CD4-positive, alpha-beta memory T cell (primary cell): ENCODE results near the gene RBM26. TPM values are rescaled to one million over a fixed set of nuclear protein-coding genes. Genes with fewer than 3 reads are reported as not detected.

ENCODE experiments used
- CTCF ChIA-PET: fragments of 350-600 bp; sonication (Branson Sonifier 250); formaldehyde crosslinking; loops from one replicate; lab custom pipeline; 2021; ENCODE audit warnings: inconsistent platforms; ENCODE audit not compliant: partially characterized antibody; lab: Charles Lee
- POLR2A ChIA-PET: fragments of 350-600 bp; sonication (Branson Sonifier 250); formaldehyde crosslinking; loops from one replicate; lab custom pipeline; 2021; ENCODE audit not compliant: partially characterized antibody; lab: Charles Lee
- DNase-seq, 5 donors: peaks; one replicate each; pipeline versions ENCODE4 v3.0.0 to v3.0.0-alpha.2; 2020 to 2022; ENCODE audit warnings: mixed read lengths in 1 of 5
- H3K27ac ChIP-seq: one replicate; pipeline ENCODE4 v1.7.0; 2013; ENCODE audit warnings: low read depth, low read length
- H3K27me3 ChIP-seq: 2 replicates; pipeline ENCODE4 v1.7.0; 2013; ENCODE audit warnings: mild to moderate bottlenecking, low read length, moderate library complexity; ENCODE audit not compliant: insufficient read depth
- H3K36me3 ChIP-seq: 2 replicates; pipeline ENCODE4 v1.7.0; 2013; ENCODE audit warnings: mild to moderate bottlenecking, low read length, moderate library complexity; ENCODE audit not compliant: insufficient read depth
- H3K4me1 ChIP-seq: 2 replicates; pipeline ENCODE4 v1.7.0; 2013; ENCODE audit warnings: mild to moderate bottlenecking, low read length, moderate library complexity; ENCODE audit not compliant: insufficient read depth
- H3K4me3 ChIP-seq, 2 donors: one replicate each; pipeline ENCODE4 v1.7.0; 2013; ENCODE audit warnings: low read length in 2 of 2, mild to moderate bottlenecking in 1 of 2
- H3K9me3 ChIP-seq, 2 donors: one replicate each; pipeline ENCODE4 v1.7.0; 2013; ENCODE audit warnings: low read length in 2 of 2, control low read depth in 1 of 2; ENCODE audit not compliant: control insufficient read depth in 1 of 2
- H3K27ac Mint-ChIP-seq, 7 donors: one replicate each; pipeline ENCODE4 v1.8.0; 2020 to 2021; ENCODE audit warnings: mixed read lengths in 7 of 7, mild to moderate bottlenecking in 6 of 7, inconsistent platforms in 3 of 7, moderate library complexity in 3 of 7
- H3K27me3 Mint-ChIP-seq, 2 donors: one replicate each; pipeline ENCODE4 v1.8.0; 2020 to 2021; ENCODE audit warnings: mixed read lengths in 2 of 2
- H3K36me3 Mint-ChIP-seq, 2 donors: one replicate each; pipeline ENCODE4 v1.8.0; 2020 to 2021; ENCODE audit warnings: mixed read lengths in 2 of 2, inconsistent platforms in 1 of 2, mild to moderate bottlenecking in 1 of 2
- H3K4me1 Mint-ChIP-seq, 4 donors: one replicate each; pipeline ENCODE4 v1.8.0; 2020 to 2021; ENCODE audit warnings: mixed read lengths in 4 of 4, mild to moderate bottlenecking in 1 of 4
- H3K4me3 Mint-ChIP-seq, 8 donors: one replicate each; pipeline ENCODE4 v1.8.0; 2020 to 2021; ENCODE audit warnings: mixed read lengths in 8 of 8, mild to moderate bottlenecking in 7 of 8, moderate library complexity in 6 of 8, inconsistent platforms in 3 of 8
- H3K9me3 Mint-ChIP-seq, 8 donors: one replicate each; pipeline ENCODE4 v1.8.0; 2020 to 2021; ENCODE audit warnings: mixed read lengths in 8 of 8, mild to moderate bottlenecking in 5 of 8, inconsistent platforms in 3 of 8, moderate library complexity in 1 of 8
- intact Hi-C: fragments of 100-400 bp; cut with micrococcal nuclease; formaldehyde crosslinking; loops from one replicate; pipeline ENCODE4 v1.15.1; 2023
- polyA plus RNA-seq, 2 donors: library from polyadenylated mRNA; unstranded; fragments of 300-500 nt; fragmentation: Illumina TruSeq; gene quantifications; one replicate each; pipeline ENCODE4 v1.2.3, GENCODE V29; 2021
- total RNA-seq, 2 experiments: library from RNA; stranded (reverse); gene quantifications; one replicate each; pipeline ENCODE4 v1.2.3, GENCODE V29; 2021

The RBM26 gene
- total and polyA plus RNA-seq, 4 experiments from 2014 or later = 9.5 to 96.3 (median 55.0) TPM

GRCh38 chr13:79427265-79427664, 21.2 kb upstream of the RBM26 start:
- Histone ChIP-seq H3K9me3 (no peaks in the 10 kb centered on the region), H3K27me3 (no peaks in the 10 kb centered on the region), H3K27ac (no peak overlapping the region), H3K4me1 (no peaks in the 10 kb centered on the region), H3K4me3 (no peak overlapping the region), H3K36me3 (no peaks in the 10 kb centered on the region)
- H3K9me3 Mint-ChIP-seq = no peaks in the 10 kb centered on the region
- no peak overlapping the region for H3K27ac Mint-ChIP-seq
- ChIA-PET POLR2A (no interaction called here), CTCF (interaction anchor here (1.1 to 2.4 kb wide), 2 partner anchors 114 to 116 kb away, joined by 7 to 9 read pairs; no protein-coding TSS in a partner anchor)
- H3K4me3 Mint-ChIP-seq = no peak overlapping the region
- H3K4me1 Mint-ChIP-seq = peaks cover 0 to 2% (median under 1%) of the 10 kb centered on the region in 4 donors
- no peaks in the 10 kb centered on the region for H3K36me3 Mint-ChIP-seq
- DNase-seq = no peak
- intact Hi-C loops = no loop called here
- H3K27me3 Mint-ChIP-seq = no peaks in the 10 kb centered on the region

GRCh38 chr13:79423801-79424642, 18.0 kb upstream of the RBM26 start:
- Mint-ChIP-seq H3K36me3 (no peaks in the 10 kb centered on the region), H3K4me1 (peaks cover 0 to 2% (median under 1%) of the 10 kb centered on the region in 4 donors), H3K9me3 (no peaks in the 10 kb centered on the region), H3K27ac (no peak overlapping the region), H3K27me3 (no peaks in the 10 kb centered on the region), H3K4me3 (no peak overlapping the region)
- Histone ChIP-seq H3K27me3 (no peaks in the 10 kb centered on the region), H3K9me3 (no peaks in the 10 kb centered on the region), H3K27ac (no peak overlapping the region), H3K4me3 (no peak overlapping the region), H3K36me3 (no peaks in the 10 kb centered on the region), H3K4me1 (no peaks in the 10 kb centered on the region)
- DNase-seq = peak in 4 of 5 donors; percentile 37 to 44 (median 44)
- ChIA-PET CTCF (interaction anchor here (0.8 to 4.9 kb wide), 37 partner anchors 8 to 142 kb away, joined by 3 to 266 read pairs (median 6); partner anchors contain the start of genes NDFIP2 and RBM26), POLR2A (interaction anchor here (0.7 to 2.0 kb wide), 4 partner anchors 18 to 123 kb away, joined by 3 to 10 read pairs (median 5); partner anchors contain the start of gene RBM26)
- intact Hi-C loops = loop anchor here (1.0 to 2.0 kb wide), 3 partner anchors 27 to 117 kb away; no protein-coding TSS in a partner anchor

GRCh38 chr13:79423340-79423739, 17.3 kb upstream of the RBM26 start:
- no peaks in the 10 kb centered on the region for H3K36me3 Mint-ChIP-seq
- no peaks in the 10 kb centered on the region for H3K9me3 ChIP-seq
- H3K36me3 ChIP-seq = no peaks in the 10 kb centered on the region
- H3K4me1 Mint-ChIP-seq = peaks cover 0 to 2% (median under 1%) of the 10 kb centered on the region in 4 donors
- no peaks in the 10 kb centered on the region for H3K4me1 ChIP-seq
- ChIA-PET CTCF (interaction anchor here (0.8 to 4.9 kb wide), 24 partner anchors 10 to 143 kb away, joined by 3 to 266 read pairs (median 8); partner anchors contain the start of gene NDFIP2), POLR2A (no interaction called here)
- no peaks in the 10 kb centered on the region for H3K27me3 Mint-ChIP-seq
- no peak for DNase-seq
- no peak overlapping the region for H3K27ac ChIP-seq
- H3K27me3 ChIP-seq = no peaks in the 10 kb centered on the region
- H3K27ac Mint-ChIP-seq = no peak overlapping the region
- H3K4me3 ChIP-seq = no peak overlapping the region
- H3K4me3 Mint-ChIP-seq = no peak overlapping the region
- H3K9me3 Mint-ChIP-seq = no peaks in the 10 kb centered on the region
- intact Hi-C loops = no loop called here

- DNase-seq = no peak
- no peaks in the 10 kb centered on the region for H3K9me3 Mint-ChIP-seq
- no peak overlapping the region for H3K27ac Mint-ChIP-seq
- H3K4me3 ChIP-seq = no peak overlapping the region
- H3K36me3 Mint-ChIP-seq = peaks cover 0 to 2% of the 10 kb centered on the region in 2 donors
- H3K36me3 ChIP-seq = no peaks in the 10 kb centered on the region
- ChIA-PET POLR2A (no interaction called here), CTCF (interaction anchor here (1.8 to 2.6 kb wide), 3 partner anchors 28 to 124 kb away, joined by 6 to 12 read pairs (median 9); no protein-coding TSS in a partner anchor)
- no peaks in the 10 kb centered on the region for H3K9me3 ChIP-seq
- H3K27me3 ChIP-seq = no peaks in the 10 kb centered on the region
- intact Hi-C loops = no loop called here
- H3K4me1 Mint-ChIP-seq = peaks cover 0 to 2% (median under 1%) of the 10 kb centered on the region in 4 donors
- H3K27me3 Mint-ChIP-seq = no peaks in the 10 kb centered on the region
- no peaks in the 10 kb centered on the region for H3K4me1 ChIP-seq
- no peak overlapping the region for H3K4me3 Mint-ChIP-seq
- no peak overlapping the region for H3K27ac ChIP-seq
Observed at GRCh38 chr13:79419365-79419764, 13.3 kb upstream of the RBM26 start.

GRCh38 chr13:79417741-79418140, 11.7 kb upstream of the RBM26 start:
- ChIA-PET POLR2A (no interaction called here), CTCF (no interaction called here)
- no peak overlapping the region for H3K27ac ChIP-seq
- no peak for DNase-seq
- H3K36me3 ChIP-seq = no peaks in the 10 kb centered on the region
- no peak overlapping the region for H3K4me3 ChIP-seq
- Mint-ChIP-seq H3K4me3 (no peak overlapping the region), H3K4me1 (no peaks in the 10 kb centered on the region), H3K27ac (no peak overlapping the region), H3K9me3 (no peaks in the 10 kb centered on the region), H3K36me3 (peaks cover 2 to 4% of the 10 kb centered on the region in 2 donors), H3K27me3 (no peaks in the 10 kb centered on the region)
- H3K4me1 ChIP-seq = no peaks in the 10 kb centered on the region
- no peaks in the 10 kb centered on the region for H3K9me3 ChIP-seq
- intact Hi-C loops = no loop called here
- no peaks in the 10 kb centered on the region for H3K27me3 ChIP-seq

- ChIA-PET CTCF (interaction anchor here (1.6 kb wide), 1 partner anchor 10 kb away, joined by 7 read pairs; no protein-coding TSS in a partner anchor), POLR2A (no interaction called here)
- H3K36me3 ChIP-seq = no peaks in the 10 kb centered on the region
- Mint-ChIP-seq H3K27me3 (no peaks in the 10 kb centered on the region), H3K9me3 (no peaks in the 10 kb centered on the region), H3K36me3 (peaks cover 2 to 4% of the 10 kb centered on the region in 2 donors), H3K4me3 (no peak overlapping the region), H3K4me1 (peaks cover 0 to 4% (median under 1%) of the 10 kb centered on the region in 4 donors), H3K27ac (no peak overlapping the region)
- H3K27me3 ChIP-seq = no peaks in the 10 kb centered on the region
- H3K4me1 ChIP-seq = no peaks in the 10 kb centered on the region
- intact Hi-C loops = no loop called here
- H3K4me3 ChIP-seq = no peak overlapping the region
- H3K9me3 ChIP-seq = no peaks in the 10 kb centered on the region
- no peak for DNase-seq
- no peak overlapping the region for H3K27ac ChIP-seq
Observed at GRCh38 chr13:79413521-79413920, 7.5 kb upstream of the RBM26 start.

GRCh38 chr13:79409828-79410227, 3.8 kb upstream of the RBM26 start:
- Histone ChIP-seq H3K9me3 (no peaks in the 10 kb centered on the region), H3K4me3 (no peak overlapping the region), H3K27ac (no peak overlapping the region), H3K4me1 (peaks cover 14% of the 10 kb centered on the region), H3K36me3 (no peaks in the 10 kb centered on the region), H3K27me3 (no peaks in the 10 kb centered on the region)
- Mint-ChIP-seq H3K36me3 (peaks cover 4 to 6% of the 10 kb centered on the region in 2 donors), H3K9me3 (no peaks in the 10 kb centered on the region), H3K27me3 (no peaks in the 10 kb centered on the region), H3K4me1 (peaks cover 11 to 24% (median 15%) of the 10 kb centered on the region in 4 donors), H3K4me3 (no peak overlapping the region), H3K27ac (peak overlapping the region in 1 of 7 donors; percentile 67)
- POLR2A ChIA-PET = no interaction called here
- intact Hi-C loops = loop anchor here (5.0 kb wide), 3 partner anchors 42 to 932 kb away; partner anchors contain the start of gene SPRY2
- CTCF ChIA-PET = interaction anchor here (2.2 to 3.9 kb wide), 2 partner anchors 14 to 18 kb away, joined by 6 to 23 read pairs; no protein-coding TSS in a partner anchor
- no peak for DNase-seq
